NOMO-1 treated with dmso at 0.1 percent for 144 hours (cell line): ENCODE results near the gene APLF.
A peak's percentile ranks its signal among the peaks of the same experiment; 100 is the strongest.
"Not testable (repeated sequence)": the region's sequence is repeated elsewhere in the genome, so short reads cannot be mapped to it uniquely, and the experiment has no call there.

ENCODE experiments used
- DNase-seq: peaks from one replicate; lab custom pipeline; 2025; ENCODE audit not compliant: unreplicated experiment; lab: John Stamatoyannopoulos, UW

Gene APLF

DNA sequence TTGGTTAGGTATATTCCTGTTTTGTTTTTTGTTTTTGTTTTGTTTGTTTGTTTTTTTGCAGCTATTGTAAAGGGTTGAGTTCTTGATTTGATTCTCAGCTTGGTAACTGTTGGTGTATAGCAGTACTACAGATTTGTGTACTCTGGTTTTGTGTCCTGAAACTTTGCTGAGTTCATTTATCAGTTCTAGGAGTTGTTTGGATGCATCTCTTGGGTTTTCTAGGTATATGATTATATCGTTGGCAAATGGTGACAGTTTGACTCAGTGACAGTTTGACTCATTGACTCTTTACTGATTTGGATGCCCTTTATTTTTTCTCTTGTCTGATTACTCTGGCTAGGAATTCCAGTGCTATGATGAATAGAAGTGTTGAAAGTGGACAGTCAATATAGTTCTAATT lies 53.7 kb downstream of the APLF start:
- no peak for DNase-seq

DNA sequence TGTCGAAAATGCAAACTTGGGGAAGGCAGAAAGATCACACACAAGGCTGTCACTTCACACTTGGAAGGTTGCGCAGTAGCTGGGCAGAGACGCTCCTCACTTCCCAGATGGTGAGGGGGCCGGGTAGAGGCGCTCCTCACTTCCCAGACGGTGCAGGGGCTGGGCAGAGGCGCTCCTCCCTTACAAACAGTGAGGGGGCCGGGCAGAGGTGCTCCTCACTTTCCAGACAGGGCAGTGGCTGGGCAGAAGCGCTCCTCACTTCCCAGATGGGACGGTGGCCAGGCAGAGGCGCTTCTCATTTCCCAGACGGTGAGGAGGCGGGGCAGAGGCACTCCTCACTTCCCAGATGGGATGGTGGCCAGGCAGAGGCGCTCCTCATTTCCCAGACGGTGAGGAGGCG lies 59.6 kb downstream of the APLF start:
- DNase-seq: not testable (repeated sequence)

GRCh38 chr2:68527343-68528081 lies 60.1 kb downstream of the APLF start:
- not testable (repeated sequence) for DNase-seq

- not testable (repeated sequence) for DNase-seq
Observed at GRCh38 chr2:68529156-68529555, 61.8 kb downstream of the APLF start.

DNA sequence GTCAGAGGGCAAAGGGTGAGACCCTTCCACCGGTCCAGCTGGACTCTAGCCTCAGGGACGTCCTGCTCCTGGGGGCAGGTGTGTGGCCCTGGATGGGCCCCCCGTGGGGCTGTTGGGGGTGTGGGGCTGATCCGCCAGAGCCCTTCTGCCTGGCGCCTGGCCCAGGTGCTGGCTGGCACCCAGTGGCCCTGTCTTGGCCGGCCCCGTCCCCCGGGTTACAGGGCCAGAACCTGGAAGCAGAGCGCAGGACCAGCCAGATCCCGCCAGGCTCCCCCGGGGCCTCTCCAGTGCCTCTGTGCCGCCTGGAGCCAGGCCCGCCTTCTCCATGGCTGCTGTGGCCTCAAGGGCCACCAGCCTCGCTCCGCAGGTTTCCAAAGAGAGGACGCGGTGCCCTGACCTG lies 62.3 kb downstream of the APLF start:
- DNase-seq: not testable (repeated sequence)

GRCh38 chr2:68536000-68536399 lies 68.6 kb downstream of the APLF start:
- no peak for DNase-seq

DNA sequence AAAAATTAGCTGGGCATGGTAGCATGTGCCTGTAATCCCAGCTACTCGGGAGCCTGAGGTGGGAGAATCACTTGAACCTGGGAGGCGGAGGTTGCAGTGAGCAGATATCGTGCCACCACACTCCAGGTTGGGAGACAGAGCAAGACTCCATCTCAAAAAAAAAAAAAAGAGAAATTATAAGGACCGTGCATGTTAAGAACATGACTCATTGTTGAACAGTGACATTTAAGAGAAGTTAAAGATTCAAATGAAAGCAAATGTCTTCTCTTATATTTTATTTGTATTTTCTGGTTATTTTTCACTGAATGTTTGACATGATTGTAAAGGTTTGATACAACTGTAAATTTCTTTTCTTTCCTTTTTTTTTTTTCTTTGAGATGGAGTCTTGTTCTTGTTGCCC lies 69.6 kb downstream of the APLF start:
- no peak for DNase-seq

DNA sequence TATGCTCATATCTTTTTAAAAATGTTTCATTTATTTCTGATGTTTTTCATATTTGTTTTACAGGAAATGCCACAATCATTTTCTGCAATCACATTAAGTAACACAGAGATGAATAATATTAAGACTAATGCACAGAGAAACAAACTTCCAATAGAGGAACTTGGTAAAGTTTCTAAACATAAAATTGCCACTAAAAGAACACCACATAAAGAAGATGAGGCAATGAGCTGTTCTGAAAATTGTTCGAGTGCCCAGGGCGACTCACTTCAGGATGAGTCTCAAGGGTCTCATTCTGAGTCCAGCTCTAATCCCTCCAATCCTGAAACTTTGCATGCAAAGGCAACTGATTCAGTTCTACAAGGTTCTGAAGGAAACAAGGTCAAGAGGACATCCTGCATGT lies 70.4 kb downstream of the APLF start:
- peak; percentile 16 for DNase-seq

DNA sequence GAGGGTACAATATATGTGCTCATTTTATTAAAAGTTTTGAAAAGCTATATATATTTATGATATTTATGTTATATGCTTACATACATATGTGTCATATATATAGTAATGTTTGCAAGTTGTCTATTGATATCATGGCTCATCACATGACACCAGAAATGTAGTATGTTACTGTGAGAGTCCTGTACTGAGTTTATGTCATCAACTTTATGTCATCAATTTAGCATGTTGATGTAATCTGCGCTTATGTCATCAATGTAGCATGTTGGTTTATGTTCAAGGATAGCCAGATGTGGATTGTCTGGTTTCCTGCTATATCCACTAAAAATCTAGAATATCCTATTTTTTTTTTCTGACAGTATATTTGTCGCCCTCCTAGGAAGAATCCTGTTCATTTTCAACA lies 77.4 kb downstream of the APLF start:
- no peak for DNase-seq

- no peak for DNase-seq
Observed at GRCh38 chr2:68548396-68548795, 81.0 kb downstream of the APLF start.

GRCh38 chr2:68553098-68553497 lies 85.7 kb downstream of the APLF start:
- DNase-seq: no peak

GRCh38 chr2:68555425-68556206 lies 88.2 kb downstream of the APLF start:
- not testable (repeated sequence) for DNase-seq

DNA sequence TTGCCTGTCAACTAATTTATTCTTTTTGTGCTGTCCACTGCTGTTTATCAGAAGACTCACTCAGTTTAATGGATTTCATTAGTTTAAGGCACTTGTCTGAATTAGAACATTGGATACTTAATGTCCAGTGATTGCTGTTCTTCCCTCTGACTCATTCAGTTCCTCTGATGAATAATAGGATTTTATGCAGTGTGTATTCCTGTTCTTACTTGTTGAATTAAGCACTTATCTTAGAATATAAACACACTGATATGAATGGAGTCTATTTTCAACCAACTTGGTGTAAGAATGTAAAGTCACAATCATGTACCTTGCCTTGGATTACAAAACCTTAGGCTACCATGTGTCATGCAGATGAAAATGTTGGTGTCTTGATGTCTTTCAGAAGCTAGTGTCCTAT lies 89.0 kb downstream of the APLF start:
- DNase-seq: no peak

DNA sequence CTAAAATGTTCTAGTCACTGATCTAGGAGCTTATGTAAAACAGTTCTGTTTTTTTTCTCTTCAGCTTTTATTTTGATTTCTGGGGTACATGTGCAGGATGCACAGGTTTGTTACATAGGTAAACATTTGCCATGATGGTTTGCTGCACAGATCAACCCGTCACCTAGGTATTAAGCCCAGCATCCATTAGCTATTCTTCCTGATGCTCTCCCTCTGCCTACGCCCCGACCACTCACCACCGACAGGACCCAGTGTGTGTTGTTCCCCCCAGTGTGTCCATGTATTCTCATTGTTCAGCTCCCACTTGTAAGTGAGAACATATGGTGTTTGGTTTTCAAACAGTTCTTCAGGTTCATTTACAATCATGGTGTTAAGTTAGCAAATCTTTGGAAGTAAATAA lies 91.2 kb downstream of the APLF start:
- no peak for DNase-seq

GRCh38 chr2:68559692-68560091 lies 92.3 kb downstream of the APLF start:
- DNase-seq: no peak

DNA sequence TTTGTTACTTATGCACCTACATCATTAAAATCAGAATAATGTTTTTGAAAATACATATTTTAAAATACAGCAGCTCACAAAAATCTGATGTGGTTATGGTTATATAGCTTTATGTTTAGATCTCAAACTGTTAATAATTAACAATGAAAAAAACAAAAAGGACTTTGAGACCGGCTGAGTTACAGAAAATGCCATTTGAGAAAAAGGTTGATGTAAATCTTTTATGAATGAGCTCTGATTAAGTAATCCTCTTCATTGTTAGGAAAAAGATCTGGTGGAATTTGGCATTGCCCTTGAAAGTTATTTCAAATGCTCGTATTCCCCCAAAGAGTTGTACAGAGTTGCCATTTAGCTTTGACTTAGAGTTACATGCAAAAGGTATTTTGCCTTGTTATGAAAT lies 93.2 kb downstream of the APLF start:
- DNase-seq: no peak

GRCh38 chr2:68561372-68561771 lies 94.0 kb downstream of the APLF start:
- no peak for DNase-seq

DNA sequence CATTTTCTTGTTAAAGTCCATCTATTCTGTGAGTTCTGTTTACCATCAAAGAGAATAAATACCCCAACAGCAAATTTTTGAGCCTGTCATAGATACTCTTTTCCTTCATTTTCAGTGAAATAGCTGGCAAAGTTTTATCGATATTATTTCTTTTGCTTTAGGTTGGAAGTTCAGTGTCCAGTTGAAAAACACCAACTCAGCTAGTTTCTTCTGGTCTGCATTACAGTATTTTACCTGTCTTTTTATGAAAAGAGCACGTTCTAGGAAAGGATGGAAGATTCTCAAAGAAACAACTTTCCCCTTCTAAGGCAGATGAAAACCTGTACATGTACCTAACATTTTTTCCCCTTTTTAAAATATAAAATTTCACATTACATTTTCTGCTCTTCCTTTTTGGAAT lies 95.5 kb downstream of the APLF start:
- no peak for DNase-seq

DNA sequence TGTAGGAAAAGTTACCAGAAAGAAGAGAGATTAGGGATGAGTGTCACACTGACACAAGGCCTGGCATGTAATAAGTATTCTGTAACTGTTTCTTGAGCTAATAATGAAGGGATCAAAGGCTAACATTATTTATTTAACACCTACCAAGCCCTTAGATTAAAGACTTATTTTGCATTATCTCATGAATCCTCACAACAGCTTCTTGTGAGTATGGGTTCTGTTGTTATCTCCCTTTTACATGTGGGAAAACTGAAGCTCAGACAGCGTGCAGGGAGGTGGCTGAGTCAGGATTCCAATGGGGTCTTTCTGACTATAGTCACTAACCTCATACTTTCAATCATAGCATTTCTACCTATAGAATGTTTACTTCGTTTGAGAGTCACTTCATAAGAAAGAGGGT lies 97.0 kb downstream of the APLF start:
- DNase-seq: no peak

DNA sequence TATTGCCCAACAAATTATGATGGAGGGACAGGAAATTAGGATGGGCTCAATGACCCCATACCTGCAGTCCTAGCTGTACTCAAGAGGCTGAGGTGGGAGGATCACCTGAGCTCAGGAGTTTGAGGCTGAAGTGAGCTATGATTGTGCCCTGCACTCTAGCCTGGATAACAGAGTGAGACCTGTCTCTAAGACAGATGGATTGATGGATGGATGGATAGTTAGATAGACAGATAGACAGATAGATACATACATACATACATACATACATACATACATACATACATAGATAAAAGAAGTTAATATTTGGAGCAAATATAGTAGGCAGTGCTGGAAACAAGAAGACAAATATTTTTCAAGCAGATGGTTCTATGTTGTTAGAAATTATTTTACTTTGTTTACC lies 97.9 kb downstream of the APLF start:
- no peak for DNase-seq

GRCh38 chr2:68565858-68566257 lies 98.5 kb downstream of the APLF start:
- DNase-seq: no peak

- DNase-seq: no peak
Observed at GRCh38 chr2:68566362-68566761, 99.0 kb downstream of the APLF start.

DNA sequence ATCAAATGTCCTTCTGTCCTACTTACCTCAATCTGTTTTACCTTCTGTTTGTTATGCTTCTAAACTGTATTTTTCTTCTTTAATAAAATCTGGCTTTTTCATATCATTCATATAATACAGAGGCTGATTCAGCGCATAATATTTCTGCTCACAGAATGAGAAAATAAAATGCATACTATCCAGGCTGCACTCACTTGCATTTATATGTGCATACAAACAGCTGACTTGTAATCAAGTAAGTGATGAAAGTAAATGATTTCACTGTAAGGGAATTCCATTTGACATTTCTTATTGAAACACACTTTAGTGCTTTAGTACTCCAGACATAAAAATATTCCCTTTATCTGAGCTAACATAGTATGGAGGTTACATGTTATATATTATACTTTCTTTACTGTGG lies 100.7 kb downstream of the APLF start:
- no peak for DNase-seq
